Naive B cell (primary cell): ENCODE measurements around the gene CPAMD8. TPM values are rescaled to one million over a fixed set of nuclear protein-coding genes. Genes with fewer than 3 reads are reported as not detected.

Experiments
- ATAC-seq, 2 donors: fragments of 150-1000 bp; cut with Tn5 transposase; 2 replicates each; pipeline ENCODE4 v1.10.0; 2021; ENCODE audit warnings: low read depth in 2 of 2, mild to moderate bottlenecking in 2 of 2, moderate library complexity in 2 of 2
- DNase-seq: peaks from one replicate; pipeline ENCODE4 v3.0.0; 2022
- H3K27ac Mint-ChIP-seq, 6 donors: one replicate each; pipeline ENCODE4 v1.8.0; 2020 to 2022; ENCODE audit warnings: mild to moderate bottlenecking in 6 of 6, mixed read lengths in 6 of 6, moderate library complexity in 5 of 6, inconsistent platforms in 2 of 6
- H3K27me3 Mint-ChIP-seq, 3 donors: one replicate each; pipeline ENCODE4 v1.8.0; 2021 to 2022; ENCODE audit warnings: mixed read lengths in 3 of 3, mild to moderate bottlenecking in 1 of 3
- H3K36me3 Mint-ChIP-seq, 2 donors: one replicate each; pipeline ENCODE4 v1.8.0; 2020 to 2022; ENCODE audit warnings: mixed read lengths in 2 of 2, inconsistent platforms in 1 of 2, mild to moderate bottlenecking in 1 of 2
- H3K4me1 Mint-ChIP-seq, 3 donors: one replicate each; pipeline ENCODE4 v1.8.0; 2020 to 2022; ENCODE audit warnings: mixed read lengths in 3 of 3, inconsistent platforms in 1 of 3, mild to moderate bottlenecking in 1 of 3, moderate library complexity in 1 of 3
- H3K4me3 Mint-ChIP-seq, 8 donors: one replicate each; pipeline ENCODE4 v1.8.0; 2020 to 2022; ENCODE audit warnings: mild to moderate bottlenecking in 8 of 8, mixed read lengths in 8 of 8, moderate library complexity in 8 of 8, inconsistent platforms in 2 of 8
- H3K9me3 Mint-ChIP-seq, 7 donors: one replicate each; pipeline ENCODE4 v1.8.0; 2020 to 2022; ENCODE audit warnings: mixed read lengths in 7 of 7, mild to moderate bottlenecking in 5 of 7, inconsistent platforms in 2 of 7, moderate library complexity in 1 of 7
- polyA plus RNA-seq, 6 donors: library from polyadenylated mRNA; unstranded; fragments of 300-500 nt; fragmentation: Illumina TruSeq; gene quantifications; one replicate each; pipeline ENCODE4 v1.2.3, GENCODE V29; 2021; ENCODE audit warnings: low read depth in 6 of 6

The CPAMD8 gene
- polyA plus RNA-seq, 6 donors from 2014 or later = 0.12 to 0.65 (median 0.35) TPM; not detected in 2

DNA sequence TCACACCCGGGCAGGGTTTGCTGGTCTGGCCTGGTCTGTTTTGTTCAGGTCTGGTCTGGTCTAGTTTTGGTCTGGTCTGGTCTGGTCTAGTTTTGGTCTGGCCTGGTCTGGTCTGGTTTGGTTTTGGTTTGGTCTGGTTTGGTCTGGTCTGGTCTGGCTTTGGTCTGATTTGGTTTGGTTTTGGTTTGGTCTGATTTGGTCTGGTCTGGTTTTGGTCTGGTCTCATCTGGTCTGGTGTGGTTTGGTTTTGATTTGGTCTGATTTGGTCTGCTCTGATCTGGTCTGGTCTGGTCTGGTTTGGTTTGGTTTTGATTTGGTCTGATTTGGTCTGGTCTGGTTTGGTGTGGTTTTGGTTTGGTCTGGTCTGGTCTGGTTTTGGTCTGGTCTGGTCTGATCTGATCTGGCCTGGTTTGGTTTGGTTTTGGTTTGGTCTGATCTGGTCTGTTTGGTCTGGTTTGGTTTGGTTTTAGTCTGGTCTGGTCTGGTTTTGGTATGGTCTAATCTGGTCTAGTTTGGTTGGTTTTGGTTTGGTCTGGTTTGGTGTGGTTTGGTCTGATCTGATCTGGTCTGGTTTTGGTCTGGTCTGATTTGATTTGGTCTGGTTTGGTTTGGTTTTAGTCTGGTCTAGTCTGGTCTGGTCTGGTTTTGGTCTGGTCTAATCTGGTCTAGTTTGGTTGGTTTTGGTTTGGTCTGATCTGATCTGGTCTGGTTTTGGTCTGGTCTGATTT, 152.2 kb downstream of the CPAMD8 start:
- Mint-ChIP-seq H3K27ac (peak overlapping the region; percentile 84 to 98 (median 95)), H3K4me1 (peaks cover 13 to 23% (median 21%) of the 10 kb centered on the region in 3 donors), H3K27me3 (no peaks in the 10 kb centered on the region), H3K36me3 (peaks cover 16 to 17% of the 10 kb centered on the region in 2 donors), H3K4me3 (peak overlapping the region in 1 of 8 donors; percentile 41), H3K9me3 (peaks cover 0 to 6% (median 1%) of the 10 kb centered on the region in 7 donors)
- DNase-seq = no peak
- no peak for ATAC-seq

DNA sequence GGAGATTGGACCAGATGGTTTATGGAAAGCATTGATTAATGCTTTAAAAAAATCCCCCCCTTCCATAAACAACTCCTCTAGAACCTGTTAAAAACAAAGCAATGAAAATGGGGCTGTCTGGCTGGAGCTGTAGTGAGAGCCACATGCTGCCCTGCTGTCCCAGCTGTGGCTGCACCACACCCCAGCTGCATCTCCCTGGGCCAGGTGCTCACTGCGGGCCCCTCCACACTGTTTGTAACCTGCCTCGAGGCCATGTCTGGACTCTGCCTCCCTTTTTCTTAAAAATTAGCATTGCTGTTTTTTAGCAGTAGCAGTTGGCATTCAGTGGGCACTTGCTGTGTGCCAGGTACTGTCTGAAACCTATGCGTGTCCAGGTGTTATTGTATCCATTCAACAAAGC, 153.0 kb downstream of the CPAMD8 start:
- H3K9me3 Mint-ChIP-seq = peaks cover 0 to 6% (median 1%) of the 10 kb centered on the region in 7 donors
- H3K36me3 Mint-ChIP-seq = peaks cover 17 to 18% of the 10 kb centered on the region in 2 donors
- H3K4me1 Mint-ChIP-seq = peaks cover 13 to 23% (median 21%) of the 10 kb centered on the region in 3 donors
- DNase-seq (no peak), ATAC-seq (no peak)
- no peaks in the 10 kb centered on the region for H3K27me3 Mint-ChIP-seq
- peak overlapping the region in 4 of 6 donors; percentile 44 to 88 (median 65) for H3K27ac Mint-ChIP-seq
- H3K4me3 Mint-ChIP-seq = peak overlapping the region in 1 of 8 donors; percentile 52

DNA sequence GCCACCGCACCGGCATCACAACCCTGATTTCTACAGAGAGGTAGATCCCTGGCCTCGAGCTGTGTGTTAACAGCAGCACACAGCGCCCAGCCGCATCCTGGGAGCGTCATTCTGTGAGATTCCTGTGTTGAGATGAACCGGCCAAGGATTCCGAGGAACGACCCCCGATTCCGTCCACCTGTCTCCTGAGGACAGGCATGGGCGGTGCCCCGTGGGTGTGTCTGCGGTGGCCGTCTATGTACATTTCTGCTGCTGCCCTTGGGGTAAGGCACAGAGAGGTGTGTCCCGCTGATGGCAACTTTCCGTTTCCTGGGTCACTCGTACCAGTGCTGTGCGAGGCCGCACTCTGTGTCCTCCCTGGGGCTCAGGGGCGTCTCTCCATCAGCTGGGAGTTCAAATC, 153.9 kb downstream of the CPAMD8 start:
- DNase-seq (no peak), ATAC-seq (no peak)
- Mint-ChIP-seq H3K4me3 (no peak overlapping the region), H3K27me3 (no peaks in the 10 kb centered on the region), H3K27ac (no peak overlapping the region), H3K36me3 (peaks cover 17 to 27% of the 10 kb centered on the region in 2 donors), H3K9me3 (peaks cover 0 to 6% (median 1%) of the 10 kb centered on the region in 7 donors), H3K4me1 (peaks cover 18 to 23% (median 21%) of the 10 kb centered on the region in 3 donors)

DNA sequence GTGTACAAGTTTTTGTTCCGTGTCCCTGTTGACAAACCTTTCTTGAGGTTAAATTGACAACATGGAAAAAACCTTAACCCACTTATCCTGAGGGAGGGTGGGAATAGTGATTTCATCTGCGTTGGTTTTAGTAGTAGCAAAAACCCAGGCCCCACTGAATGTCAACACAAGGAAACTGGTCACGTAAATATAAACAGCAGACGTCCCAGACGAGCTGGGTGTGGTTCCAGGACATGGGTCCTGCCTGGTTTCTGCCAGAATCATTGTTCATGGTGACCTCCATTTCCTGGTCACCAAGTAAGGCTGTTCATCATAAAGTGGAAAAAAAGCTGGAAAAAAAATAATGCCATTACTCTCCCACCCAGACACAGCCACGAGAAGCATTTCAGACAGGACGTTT, 154.7 kb downstream of the CPAMD8 start:
- DNase-seq (no peak), ATAC-seq (no peak)
- Mint-ChIP-seq H3K27ac (no peak overlapping the region), H3K36me3 (peaks cover 17 to 27% of the 10 kb centered on the region in 2 donors), H3K4me3 (no peak overlapping the region), H3K4me1 (peaks cover 18 to 23% (median 21%) of the 10 kb centered on the region in 3 donors), H3K9me3 (peaks cover 0 to 6% (median 0%) of the 10 kb centered on the region in 7 donors), H3K27me3 (no peaks in the 10 kb centered on the region)

DNA sequence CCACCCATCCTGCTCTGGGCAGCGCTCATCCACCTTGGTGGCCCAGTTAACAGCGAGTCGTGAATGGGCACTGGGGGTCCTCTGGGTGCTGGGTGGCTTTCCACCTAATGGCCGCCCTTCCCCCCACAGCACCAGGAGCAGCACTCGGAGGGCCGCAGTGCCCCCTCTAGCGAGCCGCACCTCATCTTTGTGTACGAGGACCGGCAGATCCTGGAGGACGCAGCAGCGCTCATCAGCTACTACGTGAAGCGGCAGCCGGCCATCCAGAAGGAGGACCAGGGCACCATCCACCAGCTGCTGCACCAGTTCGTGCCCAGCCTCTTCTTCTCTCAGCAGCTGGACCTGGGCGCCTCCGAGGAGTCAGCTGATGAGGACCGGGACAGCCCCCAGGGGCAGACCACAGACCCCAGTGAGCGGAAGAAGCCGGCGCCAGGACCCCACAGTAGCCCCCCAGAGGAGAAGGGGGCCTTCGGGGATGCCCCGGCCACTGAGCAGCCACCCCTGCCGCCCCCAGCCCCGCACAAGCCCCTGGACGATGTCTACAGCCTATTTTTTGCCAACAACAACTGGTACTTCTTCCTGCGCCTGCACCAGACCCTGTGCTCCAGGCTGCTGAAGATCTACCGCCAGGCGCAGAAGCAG, 157.2 kb downstream of the CPAMD8 start:
- Mint-ChIP-seq H3K9me3 (peaks cover 0 to 3% (median 0%) of the 10 kb centered on the region in 7 donors), H3K27ac (no peak overlapping the region), H3K27me3 (no peaks in the 10 kb centered on the region), H3K4me3 (no peak overlapping the region), H3K4me1 (peaks cover 9 to 13% (median 10%) of the 10 kb centered on the region in 3 donors), H3K36me3 (peaks cover 17 to 29% of the 10 kb centered on the region in 2 donors)
- DNase-seq = no peak
- no peak for ATAC-seq

DNA sequence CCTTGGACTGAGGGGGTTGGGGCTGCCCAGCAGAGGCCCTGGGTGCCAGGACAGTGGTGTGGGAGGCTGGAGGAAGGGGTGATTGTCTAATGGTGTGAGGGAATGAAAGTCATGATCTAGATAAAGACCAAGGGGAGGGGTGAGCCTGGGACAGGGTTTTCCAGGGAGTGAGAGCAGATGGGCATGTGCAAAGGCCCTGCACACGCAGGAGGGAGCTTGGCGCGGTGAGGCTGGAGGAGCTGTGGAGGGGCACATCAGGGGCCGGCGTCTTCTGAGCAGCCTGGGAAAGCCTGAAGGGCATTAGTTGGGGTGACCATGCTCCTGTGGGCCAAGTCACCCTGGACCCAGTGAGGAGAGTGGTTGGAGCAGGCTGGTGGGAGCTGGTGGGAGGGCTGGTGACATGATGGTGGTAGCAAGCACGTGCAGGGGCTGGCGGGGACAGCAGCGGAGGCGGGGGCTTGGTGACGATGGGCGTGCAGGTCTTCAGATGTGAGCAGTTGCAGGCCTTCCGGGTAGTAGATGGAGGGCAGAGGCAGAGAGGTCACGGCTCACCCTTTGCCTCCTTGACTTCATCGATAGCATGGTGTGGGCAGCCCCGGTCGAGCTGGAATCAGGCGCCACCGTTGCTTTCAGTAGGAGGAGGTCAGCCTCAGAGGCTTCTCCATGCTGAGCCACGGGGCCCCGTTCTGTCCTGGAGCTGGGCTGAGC, 158.0 kb downstream of the CPAMD8 start:
- H3K4me3 Mint-ChIP-seq = no peak overlapping the region
- DNase-seq (no peak), ATAC-seq (no peak)
- peaks cover under 1 to 5% (median 1%) of the 10 kb centered on the region in 3 donors for H3K4me1 Mint-ChIP-seq
- H3K27me3 Mint-ChIP-seq = no peaks in the 10 kb centered on the region
- peaks cover 10 to 20% of the 10 kb centered on the region in 2 donors for H3K36me3 Mint-ChIP-seq
- H3K9me3 Mint-ChIP-seq = no peaks in the 10 kb centered on the region
- H3K27ac Mint-ChIP-seq = peak overlapping the region in 3 of 6 donors; percentile 42 to 69 (median 47)

DNA sequence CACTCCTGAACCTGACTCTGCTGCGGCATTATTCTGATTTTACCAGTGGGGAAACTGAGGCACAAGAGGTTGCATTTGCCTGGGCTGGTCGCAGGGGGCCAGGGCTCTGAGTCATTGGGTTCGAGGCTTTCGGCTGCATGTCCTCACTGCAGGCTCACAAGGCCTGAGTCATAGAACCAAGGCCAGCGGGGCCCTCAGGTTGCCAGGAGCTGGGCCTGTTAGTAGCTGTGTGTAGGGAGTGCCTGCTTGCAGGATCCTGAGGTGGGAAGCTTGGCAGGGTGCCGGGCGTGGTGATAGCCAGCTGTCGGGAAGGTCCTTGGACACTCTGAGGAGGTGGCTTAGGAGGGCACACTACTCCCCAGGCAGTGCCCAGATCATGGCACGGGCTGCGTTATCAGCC, 159.4 kb downstream of the CPAMD8 start:
- ATAC-seq = no peak
- Mint-ChIP-seq H3K27me3 (no peaks in the 10 kb centered on the region), H3K4me3 (no peak overlapping the region), H3K4me1 (peaks cover 0 to 7% (median 6%) of the 10 kb centered on the region in 3 donors), H3K27ac (no peak overlapping the region), H3K36me3 (peaks cover 16 to 20% of the 10 kb centered on the region in 2 donors), H3K9me3 (no peaks in the 10 kb centered on the region)
- no peak for DNase-seq

DNA sequence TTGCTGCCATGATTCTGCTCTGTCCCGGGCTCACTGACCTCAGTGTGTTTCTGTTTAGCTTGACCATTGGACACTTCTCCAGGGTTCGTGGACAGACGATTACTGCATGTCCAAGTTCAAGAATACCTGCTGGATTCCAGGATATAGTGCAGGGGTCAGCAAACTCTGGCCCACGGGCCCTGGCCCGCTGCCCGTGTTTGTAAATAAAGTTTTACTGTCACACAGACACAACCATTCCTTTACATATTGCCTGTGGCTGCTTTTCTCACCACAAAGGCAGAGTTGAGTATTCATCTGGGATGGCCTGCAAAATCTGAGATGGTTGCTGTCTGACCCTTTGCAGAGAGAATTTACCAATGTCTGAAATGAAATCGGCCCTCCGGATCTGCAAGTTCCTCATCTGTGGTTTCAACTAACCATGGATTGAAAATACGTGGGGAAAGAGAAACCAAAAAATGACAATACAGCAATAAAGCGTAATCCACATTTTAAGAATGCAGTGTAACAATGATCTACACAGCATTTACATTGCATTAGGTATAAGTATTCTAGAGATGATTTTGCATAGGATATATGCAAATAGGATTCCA, 163.7 kb downstream of the CPAMD8 start:
- H3K27ac Mint-ChIP-seq = peak overlapping the region in 3 of 6 donors; percentile 7 to 43 (median 26)
- DNase-seq = no peak
- H3K4me3 Mint-ChIP-seq = peak overlapping the region in 1 of 8 donors; percentile 21
- H3K36me3 Mint-ChIP-seq = peaks cover 10 to 11% of the 10 kb centered on the region in 2 donors
- ATAC-seq = no peak
- H3K4me1 Mint-ChIP-seq = peaks cover 0 to 11% (median 6%) of the 10 kb centered on the region in 3 donors
- H3K9me3 Mint-ChIP-seq = no peaks in the 10 kb centered on the region
- no peaks in the 10 kb centered on the region for H3K27me3 Mint-ChIP-seq

DNA sequence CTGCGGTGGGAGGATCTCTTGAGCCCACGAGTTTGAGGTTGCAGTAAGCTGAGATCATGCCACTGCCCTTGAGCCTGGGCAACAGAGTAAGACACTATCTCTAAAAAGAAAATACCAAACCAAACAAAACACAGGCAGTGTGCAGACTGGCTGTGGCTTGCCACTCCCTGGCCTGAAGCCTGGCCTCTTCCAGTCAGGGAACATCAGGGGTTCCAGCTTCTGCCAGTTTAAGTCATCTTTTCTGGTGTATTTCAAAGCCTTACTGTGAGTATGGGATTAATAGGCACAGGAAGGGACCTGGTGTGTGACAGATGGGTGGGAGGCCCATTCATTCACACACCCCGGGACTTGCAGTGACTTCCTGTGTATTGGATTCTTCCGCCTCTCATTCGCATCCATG, 164.8 kb downstream of the CPAMD8 start:
- Mint-ChIP-seq H3K4me3 (no peak overlapping the region), H3K36me3 (peaks cover 8 to 10% of the 10 kb centered on the region in 2 donors)

DNA sequence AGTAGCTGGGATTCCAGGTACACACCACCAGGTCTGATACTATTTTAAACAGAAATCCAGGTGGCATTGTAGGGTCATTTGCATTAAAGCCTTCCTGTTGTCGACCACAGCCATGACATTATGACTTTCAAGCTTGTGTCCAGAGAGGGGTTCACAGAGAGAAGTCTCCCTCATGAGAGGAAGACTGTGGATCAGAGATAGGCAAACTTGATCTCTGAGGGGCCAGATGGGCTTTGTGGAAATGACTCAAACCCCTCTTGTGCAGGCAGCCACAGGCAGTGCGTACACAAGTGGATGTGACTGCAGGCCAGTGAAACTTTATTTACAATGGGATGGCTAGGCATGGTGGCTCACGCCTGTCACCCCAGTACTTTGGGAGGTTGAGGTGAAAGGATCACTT, 165.6 kb downstream of the CPAMD8 start:
- peak overlapping the region in 2 of 6 donors; percentile 24 to 52 for H3K27ac Mint-ChIP-seq
- H3K4me3 Mint-ChIP-seq = no peak overlapping the region
- H3K4me1 Mint-ChIP-seq = peaks cover 0 to 11% (median 6%) of the 10 kb centered on the region in 3 donors
- no peak for DNase-seq
- H3K36me3 Mint-ChIP-seq = peaks cover 1 to 6% of the 10 kb centered on the region in 2 donors
- H3K9me3 Mint-ChIP-seq = no peaks in the 10 kb centered on the region
- no peaks in the 10 kb centered on the region for H3K27me3 Mint-ChIP-seq
- no peak for ATAC-seq

More for the DNA sequence above, 164.8 kb downstream of the CPAMD8 start:
- Mint-ChIP-seq H3K9me3 (no peaks in the 10 kb centered on the region), H3K4me1 (peaks cover 0 to 11% (median 6%) of the 10 kb centered on the region in 3 donors), H3K27ac (peak overlapping the region in 1 of 6 donors; percentile 86), H3K27me3 (no peaks in the 10 kb centered on the region)
- no peak for DNase-seq
- ATAC-seq = no peak

DNA sequence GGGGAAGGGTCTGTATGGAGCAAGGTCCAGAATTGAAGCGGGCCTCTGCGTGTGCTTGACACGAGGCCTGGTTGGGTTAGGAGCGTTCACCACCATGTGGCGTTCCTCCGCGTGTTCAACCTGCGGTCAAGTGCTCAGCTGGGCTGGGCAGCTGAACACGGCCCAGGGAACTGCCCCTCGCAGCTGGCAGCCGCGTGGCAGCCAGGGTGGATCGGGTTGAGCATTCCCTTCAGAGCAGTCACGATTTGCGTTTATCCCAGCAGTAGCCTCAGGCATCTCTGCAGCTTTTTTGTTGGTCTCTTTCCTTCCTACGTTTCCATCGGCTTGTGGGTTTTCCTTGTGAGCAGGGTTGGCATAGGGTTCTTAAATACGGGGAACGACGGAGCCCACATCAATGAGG, 166.5 kb downstream of the CPAMD8 start:
- H3K9me3 Mint-ChIP-seq = no peaks in the 10 kb centered on the region
- ATAC-seq = no peak
- H3K36me3 Mint-ChIP-seq = peaks cover 0 to 6% of the 10 kb centered on the region in 2 donors
- H3K4me3 Mint-ChIP-seq = no peak overlapping the region
- H3K4me1 Mint-ChIP-seq = peaks cover 0 to 11% (median 6%) of the 10 kb centered on the region in 3 donors
- H3K27ac Mint-ChIP-seq = peak overlapping the region in 1 of 6 donors; percentile 39
- H3K27me3 Mint-ChIP-seq = no peaks in the 10 kb centered on the region
- DNase-seq = no peak

DNA sequence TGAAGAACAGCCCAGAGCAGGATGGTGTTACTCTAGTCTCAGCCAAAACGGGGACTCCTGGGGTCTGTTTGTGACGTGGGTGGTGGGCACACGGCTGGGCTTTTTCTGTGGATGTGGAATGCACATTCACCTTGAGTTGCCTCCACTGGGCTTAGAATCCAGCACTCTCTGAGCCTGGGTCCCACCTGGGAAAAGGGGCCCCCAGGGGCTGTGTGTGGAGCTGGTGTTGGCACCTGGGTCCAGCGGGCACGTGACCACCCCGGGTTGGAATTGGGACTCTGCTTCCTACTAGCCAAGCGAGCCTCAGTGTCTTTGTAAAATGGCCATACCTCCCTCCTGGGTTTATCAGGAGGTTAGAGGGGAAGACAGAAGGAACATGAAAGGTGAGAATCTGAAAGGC, 167.0 kb downstream of the CPAMD8 start:
- peak overlapping the region in 2 of 6 donors; percentile 39 to 86 for H3K27ac Mint-ChIP-seq
- H3K4me3 Mint-ChIP-seq = no peak overlapping the region
- no peaks in the 10 kb centered on the region for H3K27me3 Mint-ChIP-seq
- H3K9me3 Mint-ChIP-seq = no peaks in the 10 kb centered on the region
- DNase-seq (no peak), ATAC-seq (no peak)
- H3K4me1 Mint-ChIP-seq = peaks cover 0 to 11% (median 6%) of the 10 kb centered on the region in 3 donors
- H3K36me3 Mint-ChIP-seq = peaks cover 0 to 11% of the 10 kb centered on the region in 2 donors

DNA sequence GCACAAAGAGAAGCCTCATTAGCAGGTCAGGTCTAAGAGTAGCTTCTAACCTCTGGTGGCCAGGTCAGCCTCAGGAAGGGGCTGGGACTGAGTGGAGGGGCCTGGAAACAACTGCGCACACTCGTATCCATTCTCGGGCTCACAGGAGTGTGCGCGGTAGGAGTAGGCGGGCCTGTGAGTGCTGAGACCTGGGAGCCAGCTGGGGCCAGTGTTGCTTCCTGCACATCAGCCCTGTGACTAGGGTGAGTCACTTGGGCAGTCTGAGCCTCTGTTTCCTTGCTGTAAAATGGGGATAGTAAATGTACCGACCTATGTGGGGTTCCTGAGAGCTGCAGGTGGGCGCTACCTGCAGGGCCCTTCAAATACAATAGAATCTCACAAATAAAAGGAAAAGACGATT, 170.5 kb downstream of the CPAMD8 start:
- peaks cover 0 to 4% (median 3%) of the 10 kb centered on the region in 3 donors for H3K4me1 Mint-ChIP-seq
- DNase-seq (no peak), ATAC-seq (no peak)
- H3K36me3 Mint-ChIP-seq = peaks cover 10 to 11% of the 10 kb centered on the region in 2 donors
- H3K27ac Mint-ChIP-seq = no peak overlapping the region
- H3K9me3 Mint-ChIP-seq = no peaks in the 10 kb centered on the region
- no peak overlapping the region for H3K4me3 Mint-ChIP-seq
- H3K27me3 Mint-ChIP-seq = no peaks in the 10 kb centered on the region
